Measurements from ENCODE around the gene ANKMY1. TPM values are rescaled to one million over a fixed set of nuclear protein-coding genes. Genes with fewer than 3 reads are reported as not detected.

ANKMY1 gene
- total RNA-seq, 2 experiments from 2014 or later: 28.2 to 31.5 TPM

- Mint-ChIP-seq H3K27me3 (no peaks in the 10 kb centered on the region), H3K27ac (peak overlapping the region; percentile 58), H3K4me3 (no peak overlapping the region), H3K4me1 (peaks cover 16% of the 10 kb centered on the region), H3K36me3 (ENCODE audit: low read depth) (no peaks in the 10 kb centered on the region), H3K9me3 (no peaks in the 10 kb centered on the region)
- peak; percentile 88 for DNase-seq
- ChIA-PET POLR2A (interaction anchor here (0.9 to 3.1 kb wide), 5 partner anchors 11 to 73 kb away, joined by 3 to 17 read pairs (median 5); partner anchors contain the start of genes CAPN10 and DUSP28), CTCF (interaction anchor here (0.6 to 2.9 kb wide), 43 partner anchors 9 to 615 kb away, joined by 3 to 49 read pairs (median 4); partner anchors contain the start of genes ANKMY1, CAPN10, DUSP28 and RNPEPL1)
Observed at GRCh38 chr2:240513549-240514287, 44.1 kb downstream of the ANKMY1 start.

- Mint-ChIP-seq H3K9me3 (no peaks in the 10 kb centered on the region), H3K27ac (no peak overlapping the region), H3K27me3 (no peaks in the 10 kb centered on the region), H3K4me1 (peaks cover 16% of the 10 kb centered on the region), H3K4me3 (no peak overlapping the region), H3K36me3 (ENCODE audit: low read depth) (no peaks in the 10 kb centered on the region)
- CTCF ChIA-PET: interaction anchor here (0.8 to 2.9 kb wide), 4 partner anchors 16 to 220 kb away, joined by 3 to 49 read pairs (median 22); partner anchors contain the start of gene CAPN10
- DNase-seq: peak; percentile 7
- POLR2A ChIA-PET: interaction anchor here (1.4 to 3.1 kb wide), 2 partner anchors 54 to 67 kb away, joined by 4 to 17 read pairs; no protein-coding TSS in a partner anchor
Observed at GRCh38 chr2:240512666-240513535, 44.9 kb downstream of the ANKMY1 start.

- no peaks in the 10 kb centered on the region for H3K9me3 Mint-ChIP-seq
- ChIA-PET POLR2A (interaction anchor here (3.1 kb wide), 1 partner anchor 54 kb away, joined by 17 read pairs; no protein-coding TSS in a partner anchor), CTCF (interaction anchor here (0.8 to 1.1 kb wide), 2 partner anchors 15 to 221 kb away, joined by 3 read pairs; no protein-coding TSS in a partner anchor)
- peaks cover 16% of the 10 kb centered on the region for H3K4me1 Mint-ChIP-seq
- no peaks in the 10 kb centered on the region for H3K36me3 Mint-ChIP-seq (ENCODE audit: low read depth)
- no peak overlapping the region for H3K4me3 Mint-ChIP-seq
- peak; percentile 12 for DNase-seq
- H3K27me3 Mint-ChIP-seq: no peaks in the 10 kb centered on the region
- H3K27ac Mint-ChIP-seq: no peak overlapping the region
Observed at GRCh38 chr2:240512109-240512485, 45.7 kb downstream of the ANKMY1 start.

GRCh38 chr2:240511351-240512108 lies 46.3 kb downstream of the ANKMY1 start:
- Mint-ChIP-seq H3K27me3 (no peaks in the 10 kb centered on the region), H3K36me3 (ENCODE audit: low read depth) (no peaks in the 10 kb centered on the region), H3K4me1 (peaks cover 16% of the 10 kb centered on the region), H3K27ac (no peak overlapping the region), H3K4me3 (no peak overlapping the region), H3K9me3 (no peaks in the 10 kb centered on the region)
- POLR2A ChIA-PET: no interaction called here
- CTCF ChIA-PET: interaction anchor here (0.8 kb wide), 1 partner anchor 221 kb away, joined by 3 read pairs; no protein-coding TSS in a partner anchor
- DNase-seq: peak; percentile 11

DNA sequence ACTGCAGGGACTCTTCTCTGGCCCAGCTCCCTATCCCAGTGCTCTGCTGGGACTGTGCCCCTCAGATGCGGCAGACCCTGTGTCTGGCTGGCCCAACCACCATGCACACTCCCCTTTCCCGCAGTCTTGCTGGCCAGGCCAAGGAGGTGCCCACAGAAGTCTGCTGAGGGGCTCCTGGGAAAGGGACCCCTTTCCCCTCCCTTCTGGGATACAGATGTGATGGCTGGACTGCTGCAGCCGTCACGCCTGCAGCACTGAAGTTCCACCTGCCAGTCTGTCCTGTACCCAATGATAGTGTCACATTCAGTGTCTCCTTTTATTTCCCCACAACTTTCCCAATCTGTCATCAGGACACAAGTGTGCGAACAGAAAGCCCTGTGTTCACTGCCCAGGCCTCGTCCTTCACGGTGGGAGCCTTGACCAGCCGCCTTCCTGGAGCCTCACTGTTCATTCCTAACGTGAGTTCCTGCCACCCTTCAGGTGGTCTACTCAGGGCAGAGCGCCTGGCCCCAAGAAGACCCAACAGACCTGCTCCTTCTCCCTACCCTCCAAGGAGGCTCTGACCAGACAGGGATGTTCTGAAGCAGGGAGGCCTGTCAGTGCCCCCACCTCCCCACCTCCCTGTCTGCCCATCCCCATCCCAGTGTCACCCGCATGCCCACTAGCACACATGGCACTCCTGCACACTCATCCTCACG lies 47.1 kb downstream of the ANKMY1 start:
- peaks cover 16% of the 10 kb centered on the region for H3K4me1 Mint-ChIP-seq
- no peaks in the 10 kb centered on the region for H3K36me3 Mint-ChIP-seq (ENCODE audit: low read depth)
- no peaks in the 10 kb centered on the region for H3K27me3 Mint-ChIP-seq
- ChIA-PET CTCF (no interaction called here), POLR2A (no interaction called here)
- DNase-seq: peak; percentile 8
- H3K4me3 Mint-ChIP-seq: no peak overlapping the region
- no peaks in the 10 kb centered on the region for H3K9me3 Mint-ChIP-seq
- H3K27ac Mint-ChIP-seq: no peak overlapping the region

GRCh38 chr2:240509667-240510512 lies 47.9 kb downstream of the ANKMY1 start:
- no peaks in the 10 kb centered on the region for H3K27me3 Mint-ChIP-seq
- ChIA-PET CTCF (no interaction called here), POLR2A (no interaction called here)
- no peak overlapping the region for H3K27ac Mint-ChIP-seq
- peaks cover 16% of the 10 kb centered on the region for H3K4me1 Mint-ChIP-seq
- H3K9me3 Mint-ChIP-seq: no peaks in the 10 kb centered on the region
- no peak overlapping the region for H3K4me3 Mint-ChIP-seq
- no peaks in the 10 kb centered on the region for H3K36me3 Mint-ChIP-seq (ENCODE audit: low read depth)
- peak; percentile 11 for DNase-seq

DNA sequence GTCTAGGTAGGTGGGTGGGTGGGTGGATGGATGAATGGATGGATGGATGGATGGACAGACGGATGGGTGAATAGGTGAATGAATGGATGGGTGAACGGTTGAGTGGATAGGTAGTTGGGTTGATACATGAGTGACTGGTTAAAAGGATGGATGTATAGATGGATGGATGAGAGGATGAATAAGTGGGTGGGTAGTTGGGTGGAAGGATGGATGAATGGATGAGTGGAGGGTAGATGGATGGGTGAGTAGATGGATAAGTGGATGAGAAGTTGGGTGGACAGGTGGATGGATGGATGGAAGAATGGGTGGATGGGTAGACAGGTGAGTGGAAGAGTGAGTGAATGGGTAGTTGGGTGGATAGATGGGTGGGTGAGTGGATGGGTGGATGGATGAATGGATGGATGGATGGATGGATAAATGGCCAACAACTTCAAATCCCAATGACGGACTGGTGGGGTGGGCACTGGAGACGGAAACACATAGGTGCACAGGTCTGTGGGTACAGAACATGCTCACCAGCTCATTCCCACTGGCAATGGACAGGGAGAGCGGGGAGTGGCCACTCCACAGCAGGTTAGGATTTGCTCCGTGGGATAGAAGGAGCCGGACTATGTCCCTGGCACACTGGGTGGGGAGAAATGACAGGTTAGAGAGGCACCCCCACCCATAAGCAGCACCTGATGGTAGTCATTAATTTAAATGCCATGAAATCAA lies 48.8 kb downstream of the ANKMY1 start:
- Mint-ChIP-seq H3K27me3 (no peaks in the 10 kb centered on the region), H3K4me1 (peaks cover 6% of the 10 kb centered on the region), H3K36me3 (ENCODE audit: low read depth) (no peaks in the 10 kb centered on the region), H3K27ac (no peak overlapping the region), H3K9me3 (no peaks in the 10 kb centered on the region), H3K4me3 (no peak overlapping the region)
- ChIA-PET CTCF (no interaction called here), POLR2A (no interaction called here)
- no peak for DNase-seq

GRCh38 chr2:240507778-240508251 lies 50.0 kb downstream of the ANKMY1 start:
- CTCF ChIA-PET: no interaction called here
- POLR2A ChIA-PET: no interaction called here
- DNase-seq: peak; percentile 13
- H3K36me3 Mint-ChIP-seq (ENCODE audit: low read depth): no peaks in the 10 kb centered on the region
- no peaks in the 10 kb centered on the region for H3K9me3 Mint-ChIP-seq
- no peaks in the 10 kb centered on the region for H3K4me1 Mint-ChIP-seq
- no peaks in the 10 kb centered on the region for H3K27me3 Mint-ChIP-seq
- no peak overlapping the region for H3K4me3 Mint-ChIP-seq
- no peak overlapping the region for H3K27ac Mint-ChIP-seq

DNA sequence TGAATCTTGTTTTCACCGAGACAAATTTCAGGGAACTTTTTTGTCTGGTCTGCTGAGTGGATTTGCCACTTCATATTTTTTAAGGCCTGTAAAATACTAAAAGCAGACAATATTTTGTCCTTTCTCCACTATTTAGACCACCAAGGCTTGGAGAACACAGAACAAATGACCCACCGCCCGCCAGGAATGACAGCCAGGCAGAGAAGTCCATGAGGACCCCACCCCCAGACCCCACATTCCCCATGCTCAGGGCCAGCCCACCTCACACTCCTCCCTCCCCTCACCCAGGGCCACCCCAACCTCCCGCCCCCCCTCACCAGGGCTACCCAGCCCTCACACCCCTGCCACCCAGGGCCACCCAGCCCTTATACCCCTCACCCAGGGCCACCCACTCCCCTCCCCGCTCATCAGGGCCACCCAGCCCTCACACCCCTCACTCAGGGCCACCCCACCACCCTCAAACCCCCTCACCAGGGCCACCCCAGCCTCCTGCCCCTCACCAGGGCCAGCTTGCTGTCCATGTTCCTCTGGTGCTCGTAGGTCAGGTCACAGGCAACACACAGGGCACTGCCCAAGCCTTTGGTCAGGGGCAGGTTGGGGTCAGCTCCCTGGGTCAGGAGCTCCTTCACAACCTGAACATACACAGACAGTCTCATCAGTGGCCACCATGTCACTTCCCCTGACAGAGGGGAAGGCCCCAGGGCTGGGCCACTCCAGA lies 50.6 kb downstream of the ANKMY1 start:
- no peaks in the 10 kb centered on the region for H3K27me3 Mint-ChIP-seq
- H3K27ac Mint-ChIP-seq: no peak overlapping the region
- H3K4me1 Mint-ChIP-seq: no peaks in the 10 kb centered on the region
- POLR2A ChIA-PET: no interaction called here
- no peaks in the 10 kb centered on the region for H3K36me3 Mint-ChIP-seq (ENCODE audit: low read depth)
- no peaks in the 10 kb centered on the region for H3K9me3 Mint-ChIP-seq
- no peak overlapping the region for H3K4me3 Mint-ChIP-seq
- CTCF ChIA-PET: no interaction called here
- DNase-seq: no peak

- Mint-ChIP-seq H3K27me3 (no peaks in the 10 kb centered on the region), H3K36me3 (ENCODE audit: low read depth) (no peaks in the 10 kb centered on the region), H3K9me3 (no peaks in the 10 kb centered on the region), H3K4me3 (no peak overlapping the region), H3K4me1 (no peaks in the 10 kb centered on the region), H3K27ac (no peak overlapping the region)
- ChIA-PET CTCF (no interaction called here), POLR2A (no interaction called here)
- DNase-seq: no peak
Observed at GRCh38 chr2:240506406-240507059, 51.3 kb downstream of the ANKMY1 start.
